Measurements from ENCODE around the gene NTNG1.
A peak's percentile ranks its signal among the peaks of the same experiment; 100 is the strongest.

Gene NTNG1

GRCh38 chr1:107263291-107263915, 122.6 kb downstream of the NTNG1 start:
- DNase-seq (ENCODE audit: low read depth) = no peak

- DNase-seq (ENCODE audit: low read depth) = no peak
Observed at GRCh38 chr1:107264007-107264406, 123.2 kb downstream of the NTNG1 start.

GRCh38 chr1:107264561-107264960, 123.7 kb downstream of the NTNG1 start:
- no peak for DNase-seq (ENCODE audit: low read depth)

GRCh38 chr1:107267489-107267888, 126.7 kb downstream of the NTNG1 start:
- no peak for DNase-seq (ENCODE audit: low read depth)

- DNase-seq (ENCODE audit: low read depth) = no peak
Observed at GRCh38 chr1:107272321-107272720, 131.5 kb downstream of the NTNG1 start.

GRCh38 chr1:107273515-107273914, 132.7 kb downstream of the NTNG1 start:
- DNase-seq (ENCODE audit: low read depth) = no peak

- DNase-seq (ENCODE audit: low read depth) = no peak
Observed at GRCh38 chr1:107274227-107274626, 133.4 kb downstream of the NTNG1 start.

GRCh38 chr1:107276247-107276646, 135.4 kb downstream of the NTNG1 start:
- no peak for DNase-seq (ENCODE audit: low read depth)

- DNase-seq (ENCODE audit: low read depth) = no peak
Observed at GRCh38 chr1:107277022-107277421, 136.2 kb downstream of the NTNG1 start.

- no peak for DNase-seq (ENCODE audit: low read depth)
Observed at GRCh38 chr1:107286125-107286524, 145.3 kb downstream of the NTNG1 start.

GRCh38 chr1:107291987-107292386, 151.1 kb downstream of the NTNG1 start:
- no peak for DNase-seq (ENCODE audit: low read depth)

- no peak for DNase-seq (ENCODE audit: low read depth)
Observed at GRCh38 chr1:107293901-107294613, 153.2 kb downstream of the NTNG1 start.

- DNase-seq (ENCODE audit: low read depth) = no peak
Observed at GRCh38 chr1:107294686-107295085, 153.8 kb downstream of the NTNG1 start.

- DNase-seq (ENCODE audit: low read depth) = no peak
Observed at GRCh38 chr1:107297681-107298080, 156.8 kb downstream of the NTNG1 start.

- DNase-seq (ENCODE audit: low read depth) = no peak
Observed at GRCh38 chr1:107298526-107298925, 157.7 kb downstream of the NTNG1 start.

- no peak for DNase-seq (ENCODE audit: low read depth)
Observed at GRCh38 chr1:107299521-107299920, 158.7 kb downstream of the NTNG1 start.

- DNase-seq (ENCODE audit: low read depth) = no peak
Observed at GRCh38 chr1:107309962-107310361, 169.1 kb downstream of the NTNG1 start.

GRCh38 chr1:107315652-107316051, 174.8 kb downstream of the NTNG1 start:
- no peak for DNase-seq (ENCODE audit: low read depth)

- no peak for DNase-seq (ENCODE audit: low read depth)
Observed at GRCh38 chr1:107318932-107319331, 178.1 kb downstream of the NTNG1 start.

- no peak for DNase-seq (ENCODE audit: low read depth)
Observed at GRCh38 chr1:107323784-107324183, 182.9 kb downstream of the NTNG1 start.

- peak; percentile 9 for DNase-seq (ENCODE audit: low read depth)
Observed at GRCh38 chr1:107326824-107327445, 186.1 kb downstream of the NTNG1 start.

- DNase-seq (ENCODE audit: low read depth) = no peak
Observed at GRCh38 chr1:107327446-107327845, 186.6 kb downstream of the NTNG1 start.

GRCh38 chr1:107328087-107328486, 187.2 kb downstream of the NTNG1 start:
- DNase-seq (ENCODE audit: low read depth) = no peak
